Bronchial epithelial cell (primary cell): ENCODE results near the gene FBXO48. TPM values are rescaled to one million over a fixed set of nuclear protein-coding genes. Genes with fewer than 3 reads are reported as not detected.

Experiments used
- DNase-seq: peaks from one replicate; pipeline ENCODE4 v3.0.0-alpha.2; 2010; ENCODE audit warnings: low read depth
- FAIRE-seq: peaks from 2 replicates; lab custom pipeline; 2011; peaks lifted over from hg19 to GRCh38; lab: Jason Lieb, UNC
- H3K27me3 ChIP-seq: 2 replicates; pipeline ENCODE4 v1.5.1; 2011; ENCODE audit warnings: low read length; ENCODE audit not compliant: control insufficient read depth, insufficient read depth
- H3K36me3 ChIP-seq: 2 replicates; pipeline ENCODE4 v1.5.1; 2011; ENCODE audit warnings: low read length; ENCODE audit not compliant: control insufficient read depth, insufficient read depth
- H3K4me3 ChIP-seq: 2 replicates; pipeline ENCODE4 v1.5.1; 2011; ENCODE audit warnings: mild to moderate bottlenecking, low read depth, low read length, control low read depth
- total RNA-seq: library from RNA; depleted of rRNA; stranded (reverse); fragments of >200 nt; gene quantifications from 2 replicates; pipeline ENCODE4 v1.2.1, GENCODE V29; 2014
- TF ChIP-seq, protein P1 (sequence below): IDR thresholded peaks from 2 replicates; pipeline ENCODE4 v1.5.1; 2011; ENCODE audit warnings: mild to moderate bottlenecking, moderate library complexity, low read length, control low read depth, inconsistent platforms; ENCODE audit not compliant: insufficient read depth, severe bottlenecking

The FBXO48 gene, protein sequence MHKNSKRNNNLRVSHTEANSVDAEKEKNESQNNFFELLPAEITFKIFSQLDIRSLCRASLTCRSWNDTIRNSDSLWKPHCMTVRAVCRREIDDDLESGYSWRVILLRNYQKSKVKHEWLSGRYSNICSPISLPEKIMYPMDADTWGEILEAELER
- 0.26 and 0.64 TPM in 2 replicates for total RNA-seq

DNA sequence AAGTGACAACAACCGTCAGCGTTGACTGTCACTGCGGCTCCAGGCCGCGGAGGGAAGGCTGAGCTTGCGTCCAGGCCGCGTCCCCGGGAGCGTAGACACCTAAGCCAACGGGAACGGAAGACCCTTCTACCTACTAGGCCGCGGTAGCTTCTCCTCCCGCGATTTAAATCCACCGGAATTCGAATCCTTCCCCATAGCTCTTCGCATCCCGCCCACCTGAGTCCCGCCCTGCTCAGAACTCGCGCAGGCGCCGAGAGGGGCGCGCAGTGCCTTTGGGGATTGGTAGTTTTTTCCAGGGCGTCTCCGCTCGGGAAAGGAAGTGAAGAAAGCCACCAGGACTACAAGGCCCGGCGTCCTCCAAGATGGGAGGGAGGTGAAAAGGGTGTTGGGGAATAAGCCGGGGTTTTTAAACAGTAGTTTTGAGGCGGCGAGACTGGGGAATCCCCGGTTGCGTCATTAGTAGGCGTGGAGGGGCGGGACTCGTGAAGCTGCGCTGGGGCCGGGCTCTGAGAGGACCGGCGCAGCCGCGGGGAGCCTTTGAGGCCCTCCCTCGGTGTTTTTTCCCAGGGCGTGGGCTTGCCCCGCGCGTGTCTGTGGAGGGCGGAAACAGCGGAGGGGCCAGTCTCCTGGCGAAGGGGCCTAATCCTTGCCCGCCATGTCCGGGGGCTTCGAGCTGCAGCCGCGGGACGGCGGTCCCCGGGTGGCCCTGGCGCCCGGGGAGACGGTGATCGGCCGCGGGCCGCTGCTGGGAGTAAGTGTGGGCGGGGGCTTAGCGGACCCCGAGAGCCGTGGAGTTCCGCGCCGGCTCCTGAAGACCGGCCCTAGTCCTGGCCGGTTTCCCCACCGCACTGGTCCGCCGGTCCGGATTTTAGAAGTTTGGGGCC is at the start of gene FBXO48, which contains the start of gene APLF:
TSS of gene FBXO48 (minus strand) at position 218 of the 884 bp plus-strand sequence. CDS start 2,149 bp downstream, outside the sequence.
TSS of gene APLF (plus strand) at position 509 of the 884 bp plus-strand sequence. CDS start at position 656, 147 bp downstream.
- H3K36me3 ChIP-seq: no peaks in the 10 kb centered on the region
- peak within 1 kb of the TSS; percentile 85 for H3K4me3 ChIP-seq
- peak; percentile 7 for FAIRE-seq
- DNase-seq: peak; percentile 97
- no peaks in the 10 kb centered on the region for H3K27me3 ChIP-seq
- TF ChIP-seq, protein P1, sequence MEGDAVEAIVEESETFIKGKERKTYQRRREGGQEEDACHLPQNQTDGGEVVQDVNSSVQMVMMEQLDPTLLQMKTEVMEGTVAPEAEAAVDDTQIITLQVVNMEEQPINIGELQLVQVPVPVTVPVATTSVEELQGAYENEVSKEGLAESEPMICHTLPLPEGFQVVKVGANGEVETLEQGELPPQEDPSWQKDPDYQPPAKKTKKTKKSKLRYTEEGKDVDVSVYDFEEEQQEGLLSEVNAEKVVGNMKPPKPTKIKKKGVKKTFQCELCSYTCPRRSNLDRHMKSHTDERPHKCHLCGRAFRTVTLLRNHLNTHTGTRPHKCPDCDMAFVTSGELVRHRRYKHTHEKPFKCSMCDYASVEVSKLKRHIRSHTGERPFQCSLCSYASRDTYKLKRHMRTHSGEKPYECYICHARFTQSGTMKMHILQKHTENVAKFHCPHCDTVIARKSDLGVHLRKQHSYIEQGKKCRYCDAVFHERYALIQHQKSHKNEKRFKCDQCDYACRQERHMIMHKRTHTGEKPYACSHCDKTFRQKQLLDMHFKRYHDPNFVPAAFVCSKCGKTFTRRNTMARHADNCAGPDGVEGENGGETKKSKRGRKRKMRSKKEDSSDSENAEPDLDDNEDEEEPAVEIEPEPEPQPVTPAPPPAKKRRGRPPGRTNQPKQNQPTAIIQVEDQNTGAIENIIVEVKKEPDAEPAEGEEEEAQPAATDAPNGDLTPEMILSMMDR: no peak

DNA sequence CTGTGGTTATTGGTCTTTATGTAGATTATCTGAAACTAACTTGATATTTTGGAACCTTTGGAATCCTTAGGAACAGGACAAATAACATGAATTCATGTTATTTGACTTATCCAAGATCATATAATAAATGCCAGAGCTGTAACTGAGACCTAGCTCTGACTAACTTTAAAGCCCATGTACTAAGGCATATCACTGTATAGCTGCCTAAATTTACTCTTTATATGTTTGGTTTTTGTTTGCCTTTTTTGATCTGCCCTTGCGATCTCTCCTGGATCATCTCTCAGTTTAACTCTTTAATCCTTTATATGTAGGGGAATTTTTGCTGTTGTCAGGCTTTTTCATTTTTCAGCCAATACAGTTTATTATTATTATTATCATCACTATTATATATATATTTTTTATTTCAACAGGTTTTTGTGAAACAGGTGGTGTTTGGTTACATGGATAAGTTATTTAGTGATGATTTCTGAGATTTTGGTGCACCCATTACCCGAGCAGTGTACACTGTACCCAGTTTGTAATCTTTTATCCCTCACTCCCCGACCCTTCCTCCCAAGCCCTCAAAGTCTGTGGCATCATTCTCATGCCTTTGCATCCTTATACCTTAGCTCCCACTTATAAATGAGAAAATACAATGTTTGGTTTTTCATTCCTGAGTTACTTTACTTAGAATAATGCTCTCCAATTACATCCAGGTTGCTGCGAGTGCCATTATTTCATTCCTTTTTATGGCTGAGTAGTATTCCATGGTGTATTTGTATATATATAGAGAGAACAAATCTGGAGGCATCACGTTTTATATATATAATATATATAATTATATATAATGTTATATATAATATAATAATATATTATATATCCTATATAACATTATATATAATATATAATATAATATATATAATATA is 49.2 kb upstream of the FBXO48 start:
- no peak overlapping the region for H3K4me3 ChIP-seq
- FAIRE-seq (no peak), DNase-seq (no peak)
- no peaks in the 10 kb centered on the region for H3K36me3 ChIP-seq
- TF ChIP-seq, protein P1: no peak
- no peaks in the 10 kb centered on the region for H3K27me3 ChIP-seq

DNA sequence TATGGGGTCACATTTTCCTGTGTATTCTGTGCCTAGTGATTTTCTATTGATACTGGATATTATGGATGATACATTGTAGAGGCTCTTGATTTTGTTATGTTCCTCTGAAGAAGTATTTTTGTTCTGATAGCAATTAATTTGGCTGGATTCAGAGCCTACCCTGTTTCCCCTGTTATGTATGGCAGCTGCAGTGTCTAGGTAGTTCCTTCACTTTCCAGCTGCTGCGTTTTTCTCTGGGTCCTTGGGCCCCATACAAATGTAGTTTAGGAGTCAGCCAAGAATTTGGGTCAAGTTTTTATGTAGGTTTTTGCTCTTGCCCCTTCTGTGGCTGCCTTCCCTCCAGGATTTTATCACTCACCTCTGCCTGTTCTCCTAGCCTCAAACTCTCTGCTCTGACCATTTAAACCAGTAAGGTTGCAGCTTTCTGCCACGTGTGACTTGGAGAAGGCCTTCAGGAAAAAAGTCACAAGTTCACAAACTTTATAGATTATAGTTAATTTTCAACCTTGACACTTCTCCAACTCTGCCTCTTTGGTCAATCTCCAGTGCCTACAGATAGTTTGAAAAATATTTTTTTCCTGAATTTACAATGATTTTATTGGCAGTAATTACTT is 47.3 kb upstream of the FBXO48 start:
- TF ChIP-seq, protein P1: no peak
- no peak for FAIRE-seq
- no peak overlapping the region for H3K4me3 ChIP-seq
- H3K36me3 ChIP-seq: no peaks in the 10 kb centered on the region
- DNase-seq: no peak
- H3K27me3 ChIP-seq: no peaks in the 10 kb centered on the region

DNA sequence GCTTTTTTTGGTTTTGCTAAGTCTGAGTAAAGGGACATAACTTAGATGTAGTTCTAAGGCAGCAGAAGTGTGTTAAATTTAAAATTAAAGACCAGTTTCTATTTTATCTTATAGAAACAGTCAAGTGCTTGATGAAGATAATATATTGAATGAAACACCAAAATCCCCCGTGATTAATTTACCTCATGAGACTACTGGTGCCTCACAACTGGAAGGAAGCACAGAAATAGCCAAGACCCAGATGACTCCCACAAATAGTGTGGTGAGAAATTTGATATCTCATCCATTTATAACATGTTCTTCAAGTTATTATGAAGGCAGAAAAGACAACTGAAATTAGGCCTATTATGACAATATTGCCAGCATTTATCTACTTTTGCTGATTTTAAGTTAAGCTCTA is 45.9 kb upstream of the FBXO48 start:
- no peaks in the 10 kb centered on the region for H3K27me3 ChIP-seq
- no peaks in the 10 kb centered on the region for H3K36me3 ChIP-seq
- no peak for FAIRE-seq
- no peak for DNase-seq
- TF ChIP-seq, protein P1: no peak
- no peak overlapping the region for H3K4me3 ChIP-seq

DNA sequence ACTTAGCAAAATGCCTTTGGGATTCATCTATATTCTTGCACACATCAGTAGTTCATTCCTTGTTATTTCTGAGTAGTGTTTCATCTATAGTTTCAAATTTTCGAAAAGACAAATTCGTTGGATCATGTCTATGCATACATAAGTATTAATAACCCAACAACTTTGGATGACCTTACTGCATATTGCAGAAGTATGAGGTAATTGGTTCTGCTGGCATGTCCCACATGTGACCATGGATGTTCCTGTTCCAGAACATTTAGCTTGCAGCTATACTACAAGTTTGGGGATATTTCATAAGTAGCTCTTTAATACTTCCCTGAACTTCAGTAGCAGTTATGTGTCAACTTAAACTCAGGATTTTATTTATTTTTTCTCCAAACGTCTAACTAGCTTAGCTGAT is 45.2 kb upstream of the FBXO48 start:
- FAIRE-seq (no peak), DNase-seq (no peak)
- no peaks in the 10 kb centered on the region for H3K27me3 ChIP-seq
- TF ChIP-seq, protein P1: no peak
- no peak overlapping the region for H3K4me3 ChIP-seq
- H3K36me3 ChIP-seq: no peaks in the 10 kb centered on the region
